Transverse colon (tissue), 4 donors: ENCODE data around the gene FTSJ1.

Source experiments
- EP300 ChIP-seq: sonication (generic); formaldehyde crosslinking; IDR thresholded peaks from one replicate; pipeline ENCODE4 v1.6.1; 2017; ENCODE audit warnings: antibody characterized with exemption, low read depth
- POLR2A ChIP-seq: fragments of 450-650 bp; IDR thresholded peaks from one replicate; pipeline ENCODE4 v1.6.1; 2016; ENCODE audit warnings: antibody characterized with exemption, mild to moderate bottlenecking, moderate library complexity
- POLR2AphosphoS5 ChIP-seq, 3 donors: sonication (generic); formaldehyde crosslinking; IDR thresholded peaks; one replicate each; pipeline ENCODE4 v1.6.1; 2016; ENCODE audit warnings: antibody characterized with exemption in 3 of 3
- TF ChIP-seq, protein P1 (sequence below), 5 experiments: fragments of 200-600 bp in 3 of 5; fragments of 450-650 bp in 2 of 5; sonication (generic) in 3 of 5; IDR thresholded peaks; 1 replicate in 2 of 5; 2 replicates in 3 of 5; pipeline ENCODE4 v1.5.1; 2016 to 2017; ENCODE audit warnings: antibody characterized with exemption in 5 of 5, inconsistent platforms in 3 of 5, mild to moderate bottlenecking in 2 of 5, moderate library complexity in 1 of 5

DNA sequence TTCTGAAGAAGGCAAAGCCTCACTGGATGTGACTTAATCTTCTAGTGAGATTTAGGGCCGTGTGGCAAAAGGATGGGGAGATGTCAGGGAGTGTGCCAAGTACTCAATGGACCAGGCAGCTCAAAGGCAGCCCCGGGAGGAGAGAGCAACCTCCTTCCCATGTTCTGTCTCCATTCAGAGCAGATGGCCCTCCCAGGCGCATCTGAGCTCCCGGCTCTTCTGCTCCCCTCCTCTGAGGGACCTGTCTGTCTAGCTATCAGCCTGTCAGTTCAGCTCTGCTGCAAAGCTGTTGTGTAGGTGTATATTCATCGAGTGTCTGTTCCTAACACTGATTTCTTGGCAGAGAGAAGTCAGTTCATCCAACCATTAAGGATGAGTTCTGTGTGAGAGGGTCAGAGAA is 21.9 kb downstream of the FTSJ1 start:
- TF ChIP-seq, protein P1, sequence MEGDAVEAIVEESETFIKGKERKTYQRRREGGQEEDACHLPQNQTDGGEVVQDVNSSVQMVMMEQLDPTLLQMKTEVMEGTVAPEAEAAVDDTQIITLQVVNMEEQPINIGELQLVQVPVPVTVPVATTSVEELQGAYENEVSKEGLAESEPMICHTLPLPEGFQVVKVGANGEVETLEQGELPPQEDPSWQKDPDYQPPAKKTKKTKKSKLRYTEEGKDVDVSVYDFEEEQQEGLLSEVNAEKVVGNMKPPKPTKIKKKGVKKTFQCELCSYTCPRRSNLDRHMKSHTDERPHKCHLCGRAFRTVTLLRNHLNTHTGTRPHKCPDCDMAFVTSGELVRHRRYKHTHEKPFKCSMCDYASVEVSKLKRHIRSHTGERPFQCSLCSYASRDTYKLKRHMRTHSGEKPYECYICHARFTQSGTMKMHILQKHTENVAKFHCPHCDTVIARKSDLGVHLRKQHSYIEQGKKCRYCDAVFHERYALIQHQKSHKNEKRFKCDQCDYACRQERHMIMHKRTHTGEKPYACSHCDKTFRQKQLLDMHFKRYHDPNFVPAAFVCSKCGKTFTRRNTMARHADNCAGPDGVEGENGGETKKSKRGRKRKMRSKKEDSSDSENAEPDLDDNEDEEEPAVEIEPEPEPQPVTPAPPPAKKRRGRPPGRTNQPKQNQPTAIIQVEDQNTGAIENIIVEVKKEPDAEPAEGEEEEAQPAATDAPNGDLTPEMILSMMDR (IDR thresholded peaks at IDR 0.05) = no peak
- no peak for TF ChIP-seq POLR2A
- TF ChIP-seq POLR2AphosphoS5 (IDR thresholded peaks at IDR 0.05) = no peak
- TF ChIP-seq EP300 = no peak
